Nephron (organoid): ENCODE measurements around the gene LMO7.

Experiments used
- H3K27ac Mint-ChIP-seq, 3 experiments: 2 replicates each; pipeline ENCODE4 v1.8.0; 2020; ENCODE audit warnings: mixed read lengths in 3 of 3, mild to moderate bottlenecking in 2 of 3, moderate library complexity in 1 of 3
- H3K27me3 Mint-ChIP-seq: 2 replicates; pipeline ENCODE4 v1.8.0; 2021; ENCODE audit warnings: low read depth, mild to moderate bottlenecking, moderate library complexity, mixed read lengths
- H3K36me3 Mint-ChIP-seq: 2 replicates; pipeline ENCODE4 v1.8.0; 2020; ENCODE audit warnings: low read depth, mixed read lengths
- H3K4me1 Mint-ChIP-seq: 2 replicates; pipeline ENCODE4 v1.8.0; 2020; ENCODE audit warnings: mixed read lengths
- H3K4me3 Mint-ChIP-seq, 3 experiments: 2 replicates each; pipeline ENCODE4 v1.8.0; 2020; ENCODE audit warnings: mild to moderate bottlenecking in 3 of 3, mixed read lengths in 3 of 3, moderate library complexity in 2 of 3
- H3K9me3 Mint-ChIP-seq: 2 replicates; pipeline ENCODE4 v1.8.0; 2020; ENCODE audit warnings: mixed read lengths
- CTCF ChIP-seq, 3 experiments: fragments of 200-600 bp; sonication (generic); IDR thresholded peaks; one replicate each; pipeline ENCODE4 v1.5.0; 2021; ENCODE audit warnings: antibody characterized with exemption in 3 of 3; ENCODE audit not compliant: unreplicated experiment in 3 of 3

Gene LMO7

GRCh38 chr13:75760131-75761021, 124.2 kb downstream of the LMO7 start:
- Mint-ChIP-seq H3K4me3 (peak overlapping the region; percentile 59 to 84 (median 82)), H3K27me3 (no peaks in the 10 kb centered on the region), H3K27ac (peak overlapping the region; percentile 74 to 87 (median 86)), H3K4me1 (peaks cover 46% of the 10 kb centered on the region), H3K36me3 (no peaks in the 10 kb centered on the region), H3K9me3 (peaks cover under 1% of the 10 kb centered on the region)
- peak in 1 of 3 experiments; percentile 18 for TF ChIP-seq CTCF (IDR thresholded peaks at IDR 0.05; ENCODE audit: unreplicated experiment in 3 of 3)

GRCh38 chr13:75761369-75761768, 125.2 kb downstream of the LMO7 start:
- no peak for TF ChIP-seq CTCF (IDR thresholded peaks at IDR 0.05; ENCODE audit: unreplicated experiment in 3 of 3)
- peak overlapping the region; percentile 59 to 84 (median 80) for H3K4me3 Mint-ChIP-seq

GRCh38 chr13:75762076-75762937, 126.2 kb downstream of the LMO7 start:
- Mint-ChIP-seq H3K27me3 (no peaks in the 10 kb centered on the region), H3K36me3 (no peaks in the 10 kb centered on the region), H3K9me3 (peaks cover 2% of the 10 kb centered on the region), H3K4me1 (peaks cover 56% of the 10 kb centered on the region), H3K4me3 (peak overlapping the region; percentile 35 to 80 (median 73)), H3K27ac (peak overlapping the region; percentile 70 to 87 (median 74))
- TF ChIP-seq CTCF (IDR thresholded peaks at IDR 0.05; ENCODE audit: unreplicated experiment in 3 of 3): no peak

More at GRCh38 chr13:75761369-75761768, 125.2 kb downstream of the LMO7 start:
- Mint-ChIP-seq H3K36me3 (no peaks in the 10 kb centered on the region), H3K27ac (peak overlapping the region; percentile 74 to 87 (median 86)), H3K9me3 (peaks cover 2% of the 10 kb centered on the region), H3K27me3 (no peaks in the 10 kb centered on the region), H3K4me1 (peaks cover 52% of the 10 kb centered on the region)

- H3K4me3 Mint-ChIP-seq: peak overlapping the region; percentile 35 to 80 (median 73)
- H3K9me3 Mint-ChIP-seq: peaks cover 2% of the 10 kb centered on the region
- TF ChIP-seq CTCF (IDR thresholded peaks at IDR 0.05; ENCODE audit: unreplicated experiment in 3 of 3): no peak
- peaks cover 55% of the 10 kb centered on the region for H3K4me1 Mint-ChIP-seq
- peak overlapping the region; percentile 70 to 87 (median 74) for H3K27ac Mint-ChIP-seq
- H3K27me3 Mint-ChIP-seq: no peaks in the 10 kb centered on the region
- no peaks in the 10 kb centered on the region for H3K36me3 Mint-ChIP-seq
These were observed 126.8 kb downstream of the LMO7 start for GRCh38 chr13:75762955-75763354.

GRCh38 chr13:75763512-75763911, 127.4 kb downstream of the LMO7 start:
- peak overlapping the region in 2 of 3 experiments; percentile 40 to 43 for H3K4me3 Mint-ChIP-seq
- no peak for TF ChIP-seq CTCF (IDR thresholded peaks at IDR 0.05; ENCODE audit: unreplicated experiment in 3 of 3)
- H3K27ac Mint-ChIP-seq: peak overlapping the region; percentile 42 to 71 (median 59)
- peaks cover 2% of the 10 kb centered on the region for H3K9me3 Mint-ChIP-seq
- H3K4me1 Mint-ChIP-seq: peaks cover 55% of the 10 kb centered on the region
- no peaks in the 10 kb centered on the region for H3K27me3 Mint-ChIP-seq
- H3K36me3 Mint-ChIP-seq: no peaks in the 10 kb centered on the region
